ENCODE data around the gene ATE1.

The ATE1 gene

DNA sequence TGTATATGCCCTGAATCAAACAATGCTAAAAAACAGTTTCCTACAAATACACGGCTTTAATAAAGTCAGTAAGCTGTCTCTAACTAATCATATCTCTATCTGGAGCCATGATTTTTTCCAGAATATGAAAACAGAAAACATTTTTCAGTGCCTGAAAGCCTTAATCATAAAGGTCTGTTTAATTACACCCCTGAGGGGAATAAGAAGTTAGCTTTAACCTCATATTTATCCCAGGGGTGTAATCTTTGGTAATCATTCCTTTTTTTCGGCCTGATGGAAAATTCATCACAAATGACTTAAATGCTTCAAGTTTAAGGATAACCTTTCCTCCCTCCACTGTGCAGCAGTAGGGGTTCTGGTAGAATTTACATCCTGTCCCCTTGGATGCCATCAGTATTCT lies 124.2 kb downstream of the ATE1 start:
- TF ChIP-seq POLR2A (IDR thresholded peaks at IDR 0.05; ENCODE audit: extremely low read depth, insufficient read length) = no peak
- TF ChIP-seq, protein P1, sequence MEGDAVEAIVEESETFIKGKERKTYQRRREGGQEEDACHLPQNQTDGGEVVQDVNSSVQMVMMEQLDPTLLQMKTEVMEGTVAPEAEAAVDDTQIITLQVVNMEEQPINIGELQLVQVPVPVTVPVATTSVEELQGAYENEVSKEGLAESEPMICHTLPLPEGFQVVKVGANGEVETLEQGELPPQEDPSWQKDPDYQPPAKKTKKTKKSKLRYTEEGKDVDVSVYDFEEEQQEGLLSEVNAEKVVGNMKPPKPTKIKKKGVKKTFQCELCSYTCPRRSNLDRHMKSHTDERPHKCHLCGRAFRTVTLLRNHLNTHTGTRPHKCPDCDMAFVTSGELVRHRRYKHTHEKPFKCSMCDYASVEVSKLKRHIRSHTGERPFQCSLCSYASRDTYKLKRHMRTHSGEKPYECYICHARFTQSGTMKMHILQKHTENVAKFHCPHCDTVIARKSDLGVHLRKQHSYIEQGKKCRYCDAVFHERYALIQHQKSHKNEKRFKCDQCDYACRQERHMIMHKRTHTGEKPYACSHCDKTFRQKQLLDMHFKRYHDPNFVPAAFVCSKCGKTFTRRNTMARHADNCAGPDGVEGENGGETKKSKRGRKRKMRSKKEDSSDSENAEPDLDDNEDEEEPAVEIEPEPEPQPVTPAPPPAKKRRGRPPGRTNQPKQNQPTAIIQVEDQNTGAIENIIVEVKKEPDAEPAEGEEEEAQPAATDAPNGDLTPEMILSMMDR (IDR thresholded peaks at IDR 0.05; ENCODE audit: low read depth, low read length) = no peak
- TF ChIP-seq, protein P2, sequence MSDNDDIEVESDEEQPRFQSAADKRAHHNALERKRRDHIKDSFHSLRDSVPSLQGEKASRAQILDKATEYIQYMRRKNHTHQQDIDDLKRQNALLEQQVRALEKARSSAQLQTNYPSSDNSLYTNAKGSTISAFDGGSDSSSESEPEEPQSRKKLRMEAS (IDR thresholded peaks at IDR 0.05; ENCODE audit: low read depth, low read length) = no peak
- TF ChIP-seq MYC (IDR thresholded peaks at IDR 0.05; ENCODE audit: low read depth, low read length) = no peak
- DNase-seq (ENCODE audit: low read depth) = no peak
- no peak overlapping the region for H3K4me3 ChIP-seq (ENCODE audit: low read depth, low read length)

DNA sequence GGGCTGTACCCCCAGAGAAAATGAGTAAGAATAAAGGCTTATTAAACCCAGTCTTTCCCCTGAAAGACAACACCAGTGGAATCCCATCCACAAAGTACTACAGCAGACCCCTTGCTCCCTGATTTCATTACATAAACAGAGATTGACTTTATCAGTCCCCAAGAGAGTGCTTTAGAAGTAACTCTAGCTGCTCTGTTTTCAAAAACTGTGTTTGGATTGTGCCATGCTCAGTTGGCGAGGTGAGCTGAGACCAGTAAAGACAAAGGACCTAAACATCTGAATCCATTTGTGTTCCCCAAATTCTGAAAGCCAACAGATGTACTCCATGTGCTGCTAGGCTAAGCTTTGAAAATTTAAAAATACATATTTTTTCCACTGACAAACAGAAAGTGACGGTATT lies 127.0 kb downstream of the ATE1 start:
- no peak for DNase-seq (ENCODE audit: low read depth)
- TF ChIP-seq, protein P2 (IDR thresholded peaks at IDR 0.05; ENCODE audit: low read depth, low read length) = no peak
- TF ChIP-seq POLR2A (IDR thresholded peaks at IDR 0.05; ENCODE audit: extremely low read depth, insufficient read length) (no peak), MYC (IDR thresholded peaks at IDR 0.05; ENCODE audit: low read depth, low read length) (no peak)
- TF ChIP-seq, protein P1 (IDR thresholded peaks at IDR 0.05; ENCODE audit: low read depth, low read length) = no peak
- H3K4me3 ChIP-seq (ENCODE audit: low read depth, low read length) = no peak overlapping the region

DNA sequence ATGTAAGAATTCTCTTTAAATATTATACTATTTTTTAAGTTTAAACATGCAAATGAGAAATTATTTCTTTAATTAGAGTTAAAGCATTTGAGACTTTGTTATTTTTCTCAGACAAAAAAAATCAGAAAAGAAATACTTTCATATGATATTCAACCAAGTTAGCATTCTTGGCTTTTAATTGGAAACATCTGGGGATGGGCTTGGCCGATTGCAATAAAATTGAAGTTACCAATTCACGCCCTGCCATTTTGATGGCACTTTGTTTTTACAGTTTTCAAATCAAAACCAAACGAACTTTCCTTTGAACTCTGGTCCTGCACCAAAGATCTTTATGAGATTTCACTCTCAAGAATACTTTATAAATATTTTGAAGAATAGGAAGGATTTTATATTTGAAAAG lies 127.7 kb downstream of the ATE1 start:
- no peak overlapping the region for H3K4me3 ChIP-seq (ENCODE audit: low read depth, low read length)
- TF ChIP-seq, protein P1 (IDR thresholded peaks at IDR 0.05; ENCODE audit: low read depth, low read length) = no peak
- DNase-seq (ENCODE audit: low read depth) = no peak

DNA sequence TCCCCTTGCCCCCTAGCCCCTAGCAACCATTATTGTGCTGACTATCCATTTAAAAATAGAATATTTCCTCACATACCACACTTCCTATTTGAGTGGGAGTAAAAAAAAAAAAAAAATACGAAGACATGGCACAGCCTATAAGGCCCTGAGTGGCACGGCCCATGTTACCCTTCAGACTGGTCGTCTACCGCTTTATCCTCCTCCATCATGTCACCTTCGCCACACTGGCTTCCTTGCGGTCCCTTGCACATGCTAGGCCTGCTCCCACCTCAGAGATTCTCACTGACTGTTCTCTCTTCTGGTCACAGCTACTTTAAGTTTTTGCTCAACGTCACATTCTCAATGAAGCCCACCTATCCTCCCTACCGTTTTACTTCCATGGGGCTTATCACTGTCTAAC lies 130.3 kb downstream of the ATE1 start:
- TF ChIP-seq MYC (IDR thresholded peaks at IDR 0.05; ENCODE audit: low read depth, low read length) = no peak
- TF ChIP-seq POLR2A (IDR thresholded peaks at IDR 0.05; ENCODE audit: extremely low read depth, insufficient read length) = no peak
- TF ChIP-seq, protein P2 (IDR thresholded peaks at IDR 0.05; ENCODE audit: low read depth, low read length) = no peak
- TF ChIP-seq, protein P1 (IDR thresholded peaks at IDR 0.05; ENCODE audit: low read depth, low read length) = no peak
- no peak overlapping the region for H3K4me3 ChIP-seq (ENCODE audit: low read depth, low read length)
- DNase-seq (ENCODE audit: low read depth) = peak; percentile 33

DNA sequence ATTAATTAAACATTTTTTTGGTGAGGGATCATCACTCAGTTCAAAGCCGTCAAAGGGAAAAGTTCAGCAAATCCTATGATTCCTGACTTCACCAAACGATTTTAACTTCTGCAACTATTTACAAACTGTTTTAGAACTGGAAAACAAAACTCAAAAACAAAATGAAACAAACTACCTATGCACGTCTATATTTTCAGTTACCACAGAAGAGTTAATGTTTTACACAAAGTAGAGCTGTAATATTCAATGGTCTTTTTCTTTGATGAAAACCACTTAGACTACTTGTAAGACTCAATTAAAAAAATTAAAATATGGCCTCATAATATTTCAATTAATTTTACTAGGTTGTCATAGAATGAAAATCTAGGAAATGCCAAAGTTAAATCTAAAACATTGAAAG lies 131.5 kb downstream of the ATE1 start:
- TF ChIP-seq, protein P2 (IDR thresholded peaks at IDR 0.05; ENCODE audit: low read depth, low read length) = no peak
- TF ChIP-seq, protein P1 (IDR thresholded peaks at IDR 0.05; ENCODE audit: low read depth, low read length) = no peak
- TF ChIP-seq MYC (IDR thresholded peaks at IDR 0.05; ENCODE audit: low read depth, low read length) (no peak), POLR2A (IDR thresholded peaks at IDR 0.05; ENCODE audit: extremely low read depth, insufficient read length) (no peak)
- H3K4me3 ChIP-seq (ENCODE audit: low read depth, low read length) = no peak overlapping the region
- no peak for DNase-seq (ENCODE audit: low read depth)

DNA sequence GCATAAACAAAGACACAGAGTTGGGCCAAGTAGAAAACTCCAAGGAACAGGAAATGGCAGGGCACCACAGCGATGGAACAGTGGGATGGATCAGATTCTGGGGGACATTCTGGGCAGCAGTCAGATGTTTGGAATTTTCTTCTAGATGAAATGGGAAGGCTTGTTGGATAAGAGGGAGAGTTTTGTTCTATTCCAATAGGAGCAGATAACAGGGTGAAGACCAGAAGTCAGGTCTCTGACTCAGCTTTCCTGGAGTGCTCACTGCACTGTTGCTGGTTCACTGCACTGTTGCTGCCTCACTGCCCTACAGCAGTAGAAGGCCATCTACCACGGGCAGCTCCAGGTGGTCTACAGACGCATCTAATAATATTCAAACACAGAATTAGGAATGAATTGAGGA lies 135.6 kb downstream of the ATE1 start:
- no peak for TF ChIP-seq POLR2A (IDR thresholded peaks at IDR 0.05; ENCODE audit: extremely low read depth, insufficient read length)
- TF ChIP-seq, protein P1 (IDR thresholded peaks at IDR 0.05; ENCODE audit: low read depth, low read length) = no peak
- no peak for TF ChIP-seq MYC (IDR thresholded peaks at IDR 0.05; ENCODE audit: low read depth, low read length)
- TF ChIP-seq, protein P2 (IDR thresholded peaks at IDR 0.05; ENCODE audit: low read depth, low read length) = no peak
- H3K4me3 ChIP-seq (ENCODE audit: low read depth, low read length) = no peak overlapping the region
- DNase-seq (ENCODE audit: low read depth) = no peak
